WERI-Rb-1 (cell line): ENCODE data around the gene TFE3.

Experiments
- DNase-seq: peaks from one replicate; pipeline ENCODE4 v3.0.0-alpha.2; 2020
- H3K27ac ChIP-seq: fragments of 250-450 bp; sonication (Bioruptor Pico); 2 replicates; pipeline ENCODE4 v1.5.1; 2020; ENCODE audit warnings: mild to moderate bottlenecking, moderate library complexity
- H3K27me3 ChIP-seq: fragments of 250-450 bp; sonication (Bioruptor Pico); 2 replicates; pipeline ENCODE4 v1.5.1; 2021; ENCODE audit warnings: mild to moderate bottlenecking, low read depth, moderate library complexity; ENCODE audit not compliant: insufficient read depth, severe bottlenecking
- H3K36me3 ChIP-seq: fragments of 250-450 bp; sonication (Bioruptor Pico); 2 replicates; pipeline ENCODE4 v1.5.1; 2020; ENCODE audit warnings: mild to moderate bottlenecking, moderate library complexity
- H3K4me3 ChIP-seq: 2 replicates; pipeline ENCODE4 v1.5.1; 2011; ENCODE audit warnings: low read depth, mild to moderate bottlenecking, control low read depth, low read length
- H3K9me3 ChIP-seq: fragments of 250-450 bp; sonication (Bioruptor Pico); 2 replicates; pipeline ENCODE4 v1.5.1; 2021; ENCODE audit warnings: mild to moderate bottlenecking, moderate library complexity; ENCODE audit not compliant: severe bottlenecking
- CTCF ChIP-seq: IDR thresholded peaks from 2 replicates; pipeline ENCODE4 v1.5.1; 2011; ENCODE audit warnings: low read depth, mild to moderate bottlenecking, control low read depth, inconsistent platforms, low read length

TFE3 gene

DNA sequence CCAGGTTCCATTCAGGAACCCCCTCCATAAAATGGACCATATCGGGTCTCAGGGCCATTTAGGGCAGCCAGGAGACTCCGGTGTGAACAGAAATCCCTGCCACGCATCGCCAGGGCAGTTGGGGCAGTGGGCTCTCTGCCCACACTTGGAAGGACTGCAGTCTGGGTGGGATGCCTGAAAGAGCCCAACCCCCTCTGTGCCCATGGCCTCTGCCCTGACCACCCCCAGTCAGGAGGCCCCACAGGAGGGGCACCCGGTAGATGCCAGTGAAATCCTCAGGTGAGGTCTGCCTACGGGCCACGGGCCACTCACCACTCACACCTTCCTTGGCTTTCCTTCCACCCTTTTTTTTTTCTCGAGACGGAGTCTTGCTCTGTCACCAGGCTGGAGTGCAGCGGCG, 25.9 kb upstream of the TFE3 start:
- H3K4me3 ChIP-seq = no peak overlapping the region
- H3K9me3 ChIP-seq = no peaks in the 10 kb centered on the region
- no peak for TF ChIP-seq CTCF
- DNase-seq = no peak
- peaks cover 6% of the 10 kb centered on the region for H3K27me3 ChIP-seq
- H3K36me3 ChIP-seq = no peaks in the 10 kb centered on the region
- no peak overlapping the region for H3K27ac ChIP-seq

GRCh38 chrX:49067285-49068120, 24.3 kb upstream of the TFE3 start:
- H3K27ac ChIP-seq = no peak overlapping the region
- H3K36me3 ChIP-seq = no peaks in the 10 kb centered on the region
- peaks cover 6% of the 10 kb centered on the region for H3K27me3 ChIP-seq
- H3K4me3 ChIP-seq = no peak overlapping the region
- TF ChIP-seq CTCF = no peak
- no peaks in the 10 kb centered on the region for H3K9me3 ChIP-seq
- no peak for DNase-seq

DNA sequence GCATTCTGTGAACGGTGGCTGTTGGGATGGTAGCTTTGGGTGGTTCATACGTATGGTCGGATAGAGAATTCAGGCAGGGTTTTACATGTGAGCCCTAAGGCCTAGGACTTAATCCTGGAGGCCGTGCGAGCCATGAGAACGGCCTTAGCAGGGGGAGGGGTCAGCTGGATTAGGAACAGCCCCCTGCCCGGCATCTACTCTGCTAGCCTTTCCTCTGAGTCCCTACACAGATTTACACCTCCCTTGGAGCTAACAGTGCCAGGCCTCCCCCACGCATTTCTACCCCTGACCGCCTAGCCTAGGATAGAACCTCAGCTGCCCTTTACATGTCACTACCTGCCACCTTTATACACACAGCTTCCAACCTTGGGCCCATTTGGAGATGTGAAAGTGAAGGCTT, 23.5 kb upstream of the TFE3 start:
- TF ChIP-seq CTCF = no peak
- H3K36me3 ChIP-seq = no peaks in the 10 kb centered on the region
- H3K4me3 ChIP-seq = no peak overlapping the region

GRCh38 chrX:49066278-49066677, 23.1 kb upstream of the TFE3 start:
- H3K4me3 ChIP-seq = no peak overlapping the region
- TF ChIP-seq CTCF = no peak
- H3K9me3 ChIP-seq = no peaks in the 10 kb centered on the region
- DNase-seq = no peak
- H3K27me3 ChIP-seq = peaks cover 3% of the 10 kb centered on the region
- H3K27ac ChIP-seq = peak overlapping the region; percentile 32; the same call in 1 of the 2 replicates
- H3K36me3 ChIP-seq = no peaks in the 10 kb centered on the region

More for the DNA sequence above, 23.5 kb upstream of the TFE3 start:
- H3K9me3 ChIP-seq = no peaks in the 10 kb centered on the region
- DNase-seq = peak; percentile 38
- peak overlapping the region; percentile 32; the same call in 1 of the 2 replicates for H3K27ac ChIP-seq
- H3K27me3 ChIP-seq = peaks cover 4% of the 10 kb centered on the region

GRCh38 chrX:49064735-49065134, 21.6 kb upstream of the TFE3 start:
- H3K4me3 ChIP-seq = no peak overlapping the region
- no peaks in the 10 kb centered on the region for H3K9me3 ChIP-seq
- no peak overlapping the region for H3K27ac ChIP-seq
- H3K36me3 ChIP-seq = no peaks in the 10 kb centered on the region
- no peaks in the 10 kb centered on the region for H3K27me3 ChIP-seq
- TF ChIP-seq CTCF = no peak
- no peak for DNase-seq
